ENCODE data around the gene APOL3. TPM values are rescaled to one million over a fixed set of nuclear protein-coding genes. Genes with fewer than 3 reads are reported as not detected.

The APOL3 gene
- total RNA-seq, 4 donors from 2014 or later: 60.9 to 149 (median 91.1) TPM

DNA sequence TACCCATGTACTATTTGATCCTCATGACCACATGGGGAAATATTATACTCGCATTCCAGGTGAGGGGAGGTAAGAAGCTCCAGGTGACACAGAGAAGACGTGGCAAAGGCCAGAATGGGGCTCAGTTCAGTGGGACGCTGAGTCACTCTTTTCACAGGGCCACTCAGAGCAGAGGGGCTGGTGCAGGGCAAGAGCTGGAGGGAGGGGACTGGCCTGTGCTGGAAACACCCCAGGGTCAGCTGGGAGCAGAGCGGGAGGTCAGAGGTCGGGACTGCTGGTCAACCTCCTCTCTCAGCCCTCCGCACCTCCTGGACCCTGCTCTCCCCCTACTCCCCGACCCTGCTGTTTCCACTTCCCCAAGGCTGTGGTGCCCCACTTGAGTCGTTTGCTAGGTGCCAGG, 12.1 kb downstream of the APOL3 start:
- H3K27me3 ChIP-seq: no peaks in the 10 kb centered on the region
- WGBS, 2 donors: 77 to 87% methylated on average over 8 of the region's 8 CpGs
- peaks cover 0 to 64% (median 36%) of the 10 kb centered on the region in 4 donors for H3K4me1 ChIP-seq
- TF ChIP-seq, protein P1, sequence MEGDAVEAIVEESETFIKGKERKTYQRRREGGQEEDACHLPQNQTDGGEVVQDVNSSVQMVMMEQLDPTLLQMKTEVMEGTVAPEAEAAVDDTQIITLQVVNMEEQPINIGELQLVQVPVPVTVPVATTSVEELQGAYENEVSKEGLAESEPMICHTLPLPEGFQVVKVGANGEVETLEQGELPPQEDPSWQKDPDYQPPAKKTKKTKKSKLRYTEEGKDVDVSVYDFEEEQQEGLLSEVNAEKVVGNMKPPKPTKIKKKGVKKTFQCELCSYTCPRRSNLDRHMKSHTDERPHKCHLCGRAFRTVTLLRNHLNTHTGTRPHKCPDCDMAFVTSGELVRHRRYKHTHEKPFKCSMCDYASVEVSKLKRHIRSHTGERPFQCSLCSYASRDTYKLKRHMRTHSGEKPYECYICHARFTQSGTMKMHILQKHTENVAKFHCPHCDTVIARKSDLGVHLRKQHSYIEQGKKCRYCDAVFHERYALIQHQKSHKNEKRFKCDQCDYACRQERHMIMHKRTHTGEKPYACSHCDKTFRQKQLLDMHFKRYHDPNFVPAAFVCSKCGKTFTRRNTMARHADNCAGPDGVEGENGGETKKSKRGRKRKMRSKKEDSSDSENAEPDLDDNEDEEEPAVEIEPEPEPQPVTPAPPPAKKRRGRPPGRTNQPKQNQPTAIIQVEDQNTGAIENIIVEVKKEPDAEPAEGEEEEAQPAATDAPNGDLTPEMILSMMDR (IDR thresholded peaks at IDR 0.05): no peak
- TF ChIP-seq POLR2A (IDR thresholded peaks at IDR 0.05) (no peak), EP300 (IDR thresholded peaks at IDR 0.05) (no peak)
- H3K27ac ChIP-seq: peak overlapping the region in 2 of 4 donors; percentile 65 to 96
- H3K36me3 ChIP-seq: peaks cover 0 to 26% (median 0%) of the 10 kb centered on the region in 3 donors
- no peak overlapping the region for H3K4me3 ChIP-seq
- DNase-seq (ENCODE audit: low spot score in 2 of 2): no peak
- H3K9me3 ChIP-seq: no peaks in the 10 kb centered on the region

DNA sequence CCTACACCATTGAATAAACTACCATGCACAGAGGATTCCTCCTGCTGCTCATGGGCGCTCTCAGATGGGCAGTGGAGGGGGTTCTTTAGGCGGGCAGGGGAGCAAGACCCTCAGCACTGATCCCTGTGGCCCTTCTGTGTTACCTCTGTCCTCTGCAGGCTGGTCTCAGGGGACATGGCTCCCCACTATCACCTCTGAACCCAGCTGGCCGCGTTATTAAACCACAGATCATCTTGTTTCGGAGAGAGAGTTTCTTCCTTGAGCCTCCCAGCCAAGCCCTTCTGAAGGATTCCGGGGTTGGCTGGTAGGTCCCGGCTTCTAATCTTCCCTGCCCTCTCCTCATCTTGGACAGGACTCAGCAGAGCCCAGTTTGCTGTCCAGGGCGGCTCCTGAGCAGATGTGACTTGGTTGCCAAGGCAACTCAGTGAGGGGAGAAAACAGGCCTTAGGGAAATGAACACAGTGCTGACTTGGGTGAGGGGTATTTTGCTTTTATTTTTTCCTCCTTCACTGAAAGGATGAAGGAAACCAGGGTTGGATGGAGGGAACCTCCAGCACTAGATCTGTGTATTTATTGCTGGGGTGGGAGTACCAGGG, 13.3 kb downstream of the APOL3 start:
- no peak for DNase-seq (ENCODE audit: low spot score in 2 of 2)
- Histone ChIP-seq H3K27ac (peak overlapping the region in 3 of 4 donors; percentile 4 to 67 (median 63)), H3K27me3 (no peaks in the 10 kb centered on the region), H3K4me1 (peaks cover 0 to 60% (median 34%) of the 10 kb centered on the region in 4 donors), H3K9me3 (no peaks in the 10 kb centered on the region), H3K36me3 (peaks cover 0 to 37% (median 0%) of the 10 kb centered on the region in 3 donors), H3K4me3 (no peak overlapping the region)
- no peak for TF ChIP-seq EP300 (IDR thresholded peaks at IDR 0.05)
- TF ChIP-seq, protein P1 (IDR thresholded peaks at IDR 0.05): no peak
- no peak for TF ChIP-seq POLR2A (IDR thresholded peaks at IDR 0.05)
- 61 to 76% methylated on average over 8 of the region's 8 CpGs for WGBS, 2 donors

DNA sequence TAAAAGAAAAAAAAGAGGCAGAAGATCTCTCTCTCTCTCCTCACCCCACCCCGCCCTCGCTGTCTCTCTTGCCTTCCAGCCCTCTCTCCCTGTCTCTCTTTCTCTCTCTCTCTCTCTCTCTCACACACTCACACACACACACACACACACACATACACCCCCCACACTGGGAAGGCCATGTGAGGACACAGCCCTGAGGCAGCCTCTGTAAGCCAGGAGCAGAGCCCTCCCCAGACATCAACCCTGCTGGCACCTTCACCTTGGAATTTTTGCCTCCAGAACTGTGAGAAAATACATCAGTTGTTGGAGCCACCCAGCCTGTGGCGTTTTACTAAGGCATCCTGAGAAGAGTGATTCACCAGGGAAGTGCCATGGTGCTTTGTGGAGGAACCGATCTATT, 14.7 kb downstream of the APOL3 start:
- H3K4me1 ChIP-seq: peaks cover 0 to 50% (median 27%) of the 10 kb centered on the region in 4 donors
- TF ChIP-seq EP300 (IDR thresholded peaks at IDR 0.05): no peak
- TF ChIP-seq, protein P1 (IDR thresholded peaks at IDR 0.05): no peak
- no peak for TF ChIP-seq POLR2A (IDR thresholded peaks at IDR 0.05)
- no peaks in the 10 kb centered on the region for H3K9me3 ChIP-seq
- H3K27me3 ChIP-seq: no peaks in the 10 kb centered on the region
- 50 to 73% methylated on average over 4 of the region's 4 CpGs for WGBS, 2 donors
- peak overlapping the region in 3 of 4 donors; percentile 2 to 46 (median 43) for H3K27ac ChIP-seq
- H3K4me3 ChIP-seq: no peak overlapping the region
- no peak for DNase-seq (ENCODE audit: low spot score in 2 of 2)
- H3K36me3 ChIP-seq: peaks cover 0 to 50% (median 0%) of the 10 kb centered on the region in 3 donors

DNA sequence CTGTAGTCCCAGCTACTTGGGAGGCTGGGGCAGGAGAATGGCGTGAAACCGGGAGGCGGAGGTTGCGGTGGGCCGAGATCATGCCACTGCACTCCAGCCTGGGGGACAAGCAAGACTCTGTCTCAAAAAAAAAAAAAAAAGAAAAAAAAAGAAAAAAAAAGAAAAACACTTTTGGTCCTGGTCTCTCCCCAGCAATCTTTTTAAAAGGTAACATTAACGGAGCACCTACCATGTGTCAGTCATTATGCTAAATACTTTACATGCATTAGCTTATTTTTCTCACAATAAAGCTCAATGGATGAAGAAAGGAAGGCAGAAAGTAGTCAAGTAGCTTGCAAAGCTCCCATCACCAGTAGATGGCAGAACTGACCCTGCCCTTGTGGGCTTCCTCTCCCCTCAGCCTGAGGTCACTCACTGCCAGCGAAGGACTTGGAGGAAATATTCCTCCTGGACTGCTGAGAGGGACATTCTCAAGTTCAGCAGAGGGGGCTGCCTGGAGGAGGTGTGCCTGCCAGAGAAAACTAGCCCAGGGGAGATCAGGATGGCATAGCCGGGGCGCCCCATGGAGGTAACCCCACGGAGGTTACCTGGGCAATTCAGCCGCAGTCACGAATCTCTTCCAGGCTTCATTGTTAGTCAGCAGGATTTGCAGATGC, 15.5 kb downstream of the APOL3 start:
- no peaks in the 10 kb centered on the region for H3K9me3 ChIP-seq
- peaks cover 0 to 59% (median 0%) of the 10 kb centered on the region in 3 donors for H3K36me3 ChIP-seq
- no peak overlapping the region for H3K4me3 ChIP-seq
- H3K27ac ChIP-seq: peak overlapping the region in 2 of 4 donors; percentile 20 to 43
- peak in 1 of 2 donors; percentile 55 for DNase-seq (ENCODE audit: low spot score in 2 of 2)
- WGBS, 2 donors: 41 to 51% methylated on average over 12 of the region's 12 CpGs
- TF ChIP-seq EP300 (IDR thresholded peaks at IDR 0.05) (peak in 1 of 2 donors; percentile 37), POLR2A (IDR thresholded peaks at IDR 0.05) (no peak)
- TF ChIP-seq, protein P1 (IDR thresholded peaks at IDR 0.05): peak; percentile 68 to 87 (median 75)
- no peaks in the 10 kb centered on the region for H3K27me3 ChIP-seq
- peaks cover 0 to 42% (median 18%) of the 10 kb centered on the region in 4 donors for H3K4me1 ChIP-seq

DNA sequence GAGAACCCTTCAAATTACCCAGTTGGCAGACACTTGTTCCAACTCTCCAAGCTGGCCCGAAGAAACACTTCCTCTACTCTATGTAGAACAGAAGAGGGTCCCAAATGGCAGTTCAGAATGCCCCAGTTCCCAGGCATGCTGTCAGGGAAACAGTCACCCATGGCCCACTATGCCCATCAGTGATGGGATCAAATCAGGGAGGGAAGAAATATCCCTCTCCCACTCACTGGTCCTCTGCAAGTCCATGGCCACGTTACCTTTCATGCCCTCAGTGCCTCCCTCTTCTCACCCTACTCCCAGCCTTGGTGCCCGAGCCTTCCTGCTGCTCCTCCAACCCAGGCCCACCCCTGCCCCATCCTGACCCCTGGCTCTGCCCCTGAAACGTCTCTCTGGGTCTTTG, 16.6 kb downstream of the APOL3 start:
- no peak overlapping the region for H3K27ac ChIP-seq
- H3K9me3 ChIP-seq: no peaks in the 10 kb centered on the region
- DNase-seq (ENCODE audit: low spot score in 2 of 2): no peak
- 63% methylated on average over 4 of the region's 4 CpGs for WGBS, 2 donors
- TF ChIP-seq EP300 (IDR thresholded peaks at IDR 0.05) (no peak), POLR2A (IDR thresholded peaks at IDR 0.05) (no peak)
- TF ChIP-seq, protein P1 (IDR thresholded peaks at IDR 0.05): no peak
- peaks cover 0 to 31% (median 9%) of the 10 kb centered on the region in 4 donors for H3K4me1 ChIP-seq
- no peaks in the 10 kb centered on the region for H3K27me3 ChIP-seq
- no peak overlapping the region for H3K4me3 ChIP-seq
- H3K36me3 ChIP-seq: peaks cover 0 to 56% (median 0%) of the 10 kb centered on the region in 3 donors
